AG04449 (cell line): Measurements from ENCODE around the gene ARL14EP.
A peak's percentile ranks its signal among the peaks of the same experiment; 100 is the strongest.

Experiments used
- CTCF ChIA-PET: fragments of 350-600 bp; formaldehyde crosslinking; extraction: SDS; loops from one replicate; lab custom pipeline; 2021; ENCODE audit warnings: antibody characterized with exemption; lab: Yijun Ruan, JAX
- POLR2A ChIA-PET: fragments of 400-600, 350-600 bp; formaldehyde crosslinking; extraction: SDS; loops from one replicate; lab custom pipeline; 2020; ENCODE audit warnings: antibody characterized with exemption, inconsistent platforms; lab: Yijun Ruan, JAX
- DNase-seq: peaks from one replicate; pipeline ENCODE4 v3.0.0-alpha.2; 2010; ENCODE audit warnings: low read depth, low spot score
- H3K4me3 ChIP-seq: 2 replicates; pipeline ENCODE4 v1.5.1; 2011; ENCODE audit warnings: low read depth, mild to moderate bottlenecking, control low read depth, low read length
- TF ChIP-seq, protein P1 (sequence below): IDR thresholded peaks from one replicate; pipeline ENCODE4 v1.5.1; 2011; ENCODE audit warnings: mild to moderate bottlenecking, moderate library complexity, low read length, control low read depth, inconsistent platforms; ENCODE audit not compliant: insufficient read depth; ENCODE audit errors: missing control alignments

The ARL14EP gene

DNA sequence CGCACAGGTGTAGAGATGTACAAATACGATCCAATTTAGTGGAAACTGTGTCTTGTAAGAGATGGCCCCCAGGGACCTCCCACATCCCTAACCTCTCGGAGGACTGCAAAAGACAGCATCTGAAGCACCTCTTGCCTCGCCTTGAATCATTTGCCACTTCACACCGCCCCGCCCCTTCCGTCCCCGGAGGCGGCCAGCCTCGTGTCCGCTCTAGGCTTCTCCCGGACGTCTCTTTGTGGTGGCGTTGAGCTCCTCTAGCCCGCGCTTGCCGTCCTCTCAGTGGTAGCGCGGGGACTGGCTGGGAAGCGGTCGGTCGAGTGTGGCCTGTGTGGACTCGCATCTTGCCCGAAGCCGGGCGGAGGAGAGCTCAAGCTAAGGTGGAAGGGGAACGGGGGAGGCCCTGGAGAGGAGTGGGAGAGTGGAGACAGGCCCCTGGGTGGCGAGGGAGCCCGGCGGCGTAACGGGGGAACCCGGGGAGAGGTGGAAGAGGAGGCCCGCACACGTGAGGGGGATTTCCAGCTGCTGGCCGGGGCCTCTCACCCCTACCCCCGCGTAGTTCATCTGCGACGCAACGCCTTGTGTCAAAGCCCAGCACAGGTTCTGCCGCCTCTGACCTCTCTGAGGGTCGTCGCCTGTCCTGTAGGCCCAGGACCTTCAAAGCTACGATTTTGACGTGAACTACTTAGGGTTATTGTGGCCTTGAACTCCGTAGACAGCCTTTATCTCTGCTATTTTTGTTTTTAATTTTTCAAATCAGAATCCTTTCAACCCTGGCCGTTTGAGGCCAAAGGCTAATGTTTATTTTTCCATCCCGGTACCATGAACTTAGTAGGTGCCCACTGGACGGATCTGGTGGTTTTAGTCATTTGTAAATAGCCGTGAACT is at the start of gene ARL14EP:
ARL14EP (plus strand) TSS at position 279 of the 885 bp plus-strand sequence. CDS start 7,845 bp downstream, outside the sequence.
- TF ChIP-seq, protein P1, sequence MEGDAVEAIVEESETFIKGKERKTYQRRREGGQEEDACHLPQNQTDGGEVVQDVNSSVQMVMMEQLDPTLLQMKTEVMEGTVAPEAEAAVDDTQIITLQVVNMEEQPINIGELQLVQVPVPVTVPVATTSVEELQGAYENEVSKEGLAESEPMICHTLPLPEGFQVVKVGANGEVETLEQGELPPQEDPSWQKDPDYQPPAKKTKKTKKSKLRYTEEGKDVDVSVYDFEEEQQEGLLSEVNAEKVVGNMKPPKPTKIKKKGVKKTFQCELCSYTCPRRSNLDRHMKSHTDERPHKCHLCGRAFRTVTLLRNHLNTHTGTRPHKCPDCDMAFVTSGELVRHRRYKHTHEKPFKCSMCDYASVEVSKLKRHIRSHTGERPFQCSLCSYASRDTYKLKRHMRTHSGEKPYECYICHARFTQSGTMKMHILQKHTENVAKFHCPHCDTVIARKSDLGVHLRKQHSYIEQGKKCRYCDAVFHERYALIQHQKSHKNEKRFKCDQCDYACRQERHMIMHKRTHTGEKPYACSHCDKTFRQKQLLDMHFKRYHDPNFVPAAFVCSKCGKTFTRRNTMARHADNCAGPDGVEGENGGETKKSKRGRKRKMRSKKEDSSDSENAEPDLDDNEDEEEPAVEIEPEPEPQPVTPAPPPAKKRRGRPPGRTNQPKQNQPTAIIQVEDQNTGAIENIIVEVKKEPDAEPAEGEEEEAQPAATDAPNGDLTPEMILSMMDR = no peak
- ChIA-PET CTCF (interaction anchor here (0.7 to 2.4 kb wide), 7 partner anchors 8 to 595 kb away, joined by 3 to 15 read pairs (median 5); no protein-coding TSS in a partner anchor), POLR2A (interaction anchor here (0.6 to 1.4 kb wide), 7 partner anchors 11 to 874 kb away, joined by 3 to 7 read pairs (median 4); no protein-coding TSS in a partner anchor)
- peak; percentile 80 for DNase-seq
- H3K4me3 ChIP-seq = peak within 1 kb of the TSS; percentile 88

DNA sequence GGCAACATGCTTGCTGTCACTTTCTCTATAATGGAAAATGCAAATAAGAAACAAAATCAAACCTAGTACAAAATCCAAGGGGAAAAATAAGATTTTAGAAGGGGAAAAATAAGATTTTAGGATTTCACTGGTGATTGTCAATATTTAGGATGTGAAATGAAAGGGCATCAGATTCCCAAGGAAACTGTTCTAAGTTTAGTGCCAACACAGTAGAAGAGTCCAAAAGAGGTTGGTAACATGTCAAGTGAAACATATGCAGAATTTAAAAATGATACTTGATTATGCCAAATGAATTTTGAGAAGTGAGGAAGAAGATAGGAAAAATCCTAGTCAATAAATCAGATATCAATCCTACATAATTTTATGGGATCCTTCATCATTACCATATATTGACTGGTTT is 45.7 kb upstream of the ARL14EP start:
- ChIA-PET CTCF (no interaction called here), POLR2A (no interaction called here)
- no peak for DNase-seq
- no peak overlapping the region for H3K4me3 ChIP-seq
- TF ChIP-seq, protein P1 = no peak

DNA sequence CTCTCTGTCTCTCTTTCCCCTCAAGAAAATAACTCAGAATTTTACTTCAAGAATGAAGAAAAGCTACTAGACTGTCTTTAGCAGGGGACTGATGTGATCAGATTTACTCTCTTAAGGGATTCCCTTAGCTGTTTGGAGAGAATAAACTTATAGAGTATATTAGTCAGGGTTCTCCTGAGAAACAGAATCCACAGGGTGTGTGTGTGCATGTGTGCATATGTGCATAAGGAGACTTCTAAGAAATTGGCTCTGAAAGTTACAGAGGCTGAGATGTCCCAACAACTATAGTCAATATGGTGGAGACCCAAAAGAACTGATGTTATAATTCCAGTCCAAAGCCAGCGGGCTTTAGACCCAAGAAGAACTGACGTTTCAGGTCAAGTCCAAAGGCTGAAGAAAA is 43.1 kb upstream of the ARL14EP start:
- ChIA-PET POLR2A (no interaction called here), CTCF (no interaction called here)
- no peak overlapping the region for H3K4me3 ChIP-seq
- TF ChIP-seq, protein P1 = no peak
- no peak for DNase-seq

DNA sequence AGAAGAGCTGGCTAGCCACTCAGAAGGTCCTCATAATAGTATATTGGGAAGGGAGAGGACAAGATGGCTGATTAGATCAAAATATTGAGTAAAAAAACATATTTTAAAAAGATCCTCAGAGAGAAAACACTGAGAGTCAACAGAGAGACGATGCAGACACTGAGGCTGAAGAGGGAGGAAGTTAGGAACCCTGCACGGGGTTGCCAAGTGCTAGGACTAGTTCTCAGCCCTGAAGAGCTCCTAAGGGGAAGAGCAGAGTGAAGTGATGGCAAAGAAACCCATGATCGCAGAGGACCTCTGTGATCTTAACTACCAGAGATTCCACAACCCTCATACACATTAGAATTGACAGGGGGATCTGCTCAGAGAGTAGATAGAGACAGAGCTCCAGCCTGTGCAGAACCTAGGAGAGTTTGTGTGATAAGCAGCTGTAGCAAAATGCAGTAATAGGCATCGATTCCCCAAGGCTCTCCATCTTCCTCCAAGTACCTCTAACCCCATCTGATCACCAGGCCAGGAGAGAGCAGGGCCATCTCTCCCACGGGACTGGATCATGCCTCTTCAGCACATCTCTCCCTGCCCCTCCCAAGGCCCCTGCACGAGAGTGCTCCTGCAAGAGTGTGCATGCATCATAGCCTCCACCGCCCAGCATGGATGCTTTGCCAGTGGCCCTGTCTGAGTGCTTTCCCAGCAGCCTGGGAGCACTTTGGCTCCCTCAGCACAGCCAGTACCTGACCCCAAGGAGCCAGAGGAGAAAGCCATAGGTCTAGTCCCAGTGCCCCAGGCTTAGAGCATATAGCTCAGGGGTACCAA is 41.2 kb upstream of the ARL14EP start:
- H3K4me3 ChIP-seq = no peak overlapping the region
- POLR2A ChIA-PET = no interaction called here
- CTCF ChIA-PET = interaction anchor here (1.4 to 1.8 kb wide), 2 partner anchors 9 to 85 kb away, joined by 3 to 6 read pairs; no protein-coding TSS in a partner anchor
- TF ChIP-seq, protein P1 = no peak
- DNase-seq = no peak

DNA sequence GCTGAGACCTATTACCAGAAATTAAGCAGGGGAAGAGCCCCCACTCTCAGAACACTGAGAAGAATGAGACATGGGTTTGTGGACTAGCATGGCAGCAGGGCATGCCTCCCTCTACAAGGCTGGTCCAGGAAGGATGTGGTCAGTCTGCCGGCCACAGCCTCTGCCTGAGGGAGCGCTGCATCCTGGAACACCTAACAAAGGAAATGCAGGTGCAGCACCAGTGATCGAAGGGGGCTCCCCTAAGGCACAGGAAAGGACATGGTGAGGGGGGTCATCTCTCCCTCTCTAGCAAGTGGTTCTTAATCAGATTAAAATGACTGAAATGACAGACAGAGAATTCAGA is 40.6 kb upstream of the ARL14EP start:
- POLR2A ChIA-PET = no interaction called here
- TF ChIP-seq, protein P1 = no peak
- no peak for DNase-seq
- H3K4me3 ChIP-seq = no peak overlapping the region
- CTCF ChIA-PET = interaction anchor here (1.8 kb wide), 1 partner anchor 9 kb away, joined by 6 read pairs; no protein-coding TSS in a partner anchor
